C4-2B (cell line): Measurements from ENCODE around the gene CLC.

Experiments used
- H3K27ac ChIP-seq: fragments of 450-650 bp; 2 replicates; pipeline ENCODE4 v1.5.1; 2017
- ZFX ChIP-seq: fragments of 450-650 bp; IDR thresholded peaks from 2 replicates; pipeline ENCODE4 v1.6.1; 2017
- TF ChIP-seq, protein P1 (sequence below): fragments of 450-650 bp; conservative IDR thresholded peaks from 2 replicates; pipeline ENCODE4 v1.5.1; 2017; ENCODE audit warnings: mild to moderate bottlenecking

Gene CLC

DNA sequence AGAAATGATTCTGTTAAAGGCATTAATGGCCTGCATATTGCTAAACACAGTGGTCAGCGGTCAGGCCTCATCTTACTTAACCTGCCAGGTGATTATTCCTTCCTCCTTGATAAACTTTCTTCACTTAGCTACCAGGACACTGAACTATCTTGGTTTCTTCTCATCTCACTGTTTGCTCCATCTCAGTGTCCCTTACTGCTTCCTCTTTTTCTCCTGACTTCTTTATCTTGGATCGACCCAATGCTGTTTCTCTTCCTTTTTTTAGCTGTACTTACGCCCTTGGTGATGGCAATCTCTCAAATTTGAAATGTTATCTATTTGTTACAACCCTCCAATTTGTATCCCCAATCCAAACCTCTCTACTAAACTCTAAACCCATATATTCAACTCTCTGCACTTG lies 7.8 kb upstream of the CLC start:
- no peak for TF ChIP-seq ZFX
- H3K27ac ChIP-seq, result no peak overlapping the region

DNA sequence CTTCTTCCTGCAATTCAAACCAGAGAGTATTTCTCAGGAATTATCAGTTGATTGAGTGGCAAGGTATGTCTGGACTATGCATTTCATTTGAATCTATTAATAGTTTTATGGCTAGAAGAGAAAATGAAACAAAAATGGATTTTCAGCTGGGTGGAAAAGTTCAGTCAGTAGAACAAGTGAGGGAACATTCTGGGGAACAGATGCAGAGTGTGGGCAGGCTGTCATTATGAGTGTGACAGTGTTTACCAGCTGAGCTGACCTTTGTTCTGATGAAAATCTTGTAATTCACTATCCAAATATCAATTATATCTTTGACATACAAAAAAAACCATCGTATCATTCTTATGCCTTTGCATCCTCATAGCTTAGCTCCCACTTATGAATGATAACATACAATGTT lies 2.6 kb upstream of the CLC start:
- no peak overlapping the region for H3K27ac ChIP-seq
- TF ChIP-seq ZFX, result no peak
- TF ChIP-seq, protein P1, sequence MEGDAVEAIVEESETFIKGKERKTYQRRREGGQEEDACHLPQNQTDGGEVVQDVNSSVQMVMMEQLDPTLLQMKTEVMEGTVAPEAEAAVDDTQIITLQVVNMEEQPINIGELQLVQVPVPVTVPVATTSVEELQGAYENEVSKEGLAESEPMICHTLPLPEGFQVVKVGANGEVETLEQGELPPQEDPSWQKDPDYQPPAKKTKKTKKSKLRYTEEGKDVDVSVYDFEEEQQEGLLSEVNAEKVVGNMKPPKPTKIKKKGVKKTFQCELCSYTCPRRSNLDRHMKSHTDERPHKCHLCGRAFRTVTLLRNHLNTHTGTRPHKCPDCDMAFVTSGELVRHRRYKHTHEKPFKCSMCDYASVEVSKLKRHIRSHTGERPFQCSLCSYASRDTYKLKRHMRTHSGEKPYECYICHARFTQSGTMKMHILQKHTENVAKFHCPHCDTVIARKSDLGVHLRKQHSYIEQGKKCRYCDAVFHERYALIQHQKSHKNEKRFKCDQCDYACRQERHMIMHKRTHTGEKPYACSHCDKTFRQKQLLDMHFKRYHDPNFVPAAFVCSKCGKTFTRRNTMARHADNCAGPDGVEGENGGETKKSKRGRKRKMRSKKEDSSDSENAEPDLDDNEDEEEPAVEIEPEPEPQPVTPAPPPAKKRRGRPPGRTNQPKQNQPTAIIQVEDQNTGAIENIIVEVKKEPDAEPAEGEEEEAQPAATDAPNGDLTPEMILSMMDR, result no peak

DNA sequence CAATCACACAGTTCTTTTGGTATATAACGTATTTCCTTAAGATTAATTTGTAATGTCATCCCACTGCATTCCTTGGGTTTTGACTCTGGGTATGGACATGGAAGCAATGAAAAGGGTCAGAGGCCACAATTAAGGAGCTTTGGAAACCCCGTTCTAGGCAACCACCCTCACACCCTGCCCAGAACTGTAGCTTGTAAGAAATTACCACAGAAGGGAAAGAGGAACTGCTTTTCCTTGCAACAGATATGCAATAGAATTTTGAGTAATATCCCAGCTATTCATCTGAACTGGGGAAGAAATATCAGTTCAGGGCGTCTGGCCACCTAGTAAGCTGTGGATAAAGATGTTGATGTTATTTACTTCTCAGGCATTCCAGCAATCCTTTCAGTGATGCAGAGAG lies 985 bp upstream of the CLC start:
- no peak overlapping the region for H3K27ac ChIP-seq

DNA sequence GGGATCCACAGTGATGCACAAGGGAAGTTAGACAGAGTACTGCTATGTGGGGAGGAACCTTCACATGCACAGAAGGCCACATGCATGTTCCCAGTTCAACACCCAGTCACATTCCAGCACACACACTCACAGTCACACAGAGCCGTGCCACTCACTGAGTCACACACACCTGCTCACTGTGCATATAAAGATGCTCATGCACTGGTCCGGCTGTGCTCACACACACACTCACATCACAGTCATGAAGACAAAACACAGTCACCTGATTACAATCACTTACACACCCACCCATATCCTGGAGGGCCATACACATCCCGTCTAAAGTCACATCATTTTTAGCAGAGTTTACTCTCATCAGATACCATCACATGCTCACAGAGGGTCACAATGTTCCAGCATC lies 478 bp downstream of the CLC start:
- TF ChIP-seq ZFX, result no peak
- TF ChIP-seq, protein P1, result no peak

More for the DNA sequence above, 985 bp upstream of the CLC start:
- TF ChIP-seq, protein P1, result no peak
- no peak for TF ChIP-seq ZFX

DNA sequence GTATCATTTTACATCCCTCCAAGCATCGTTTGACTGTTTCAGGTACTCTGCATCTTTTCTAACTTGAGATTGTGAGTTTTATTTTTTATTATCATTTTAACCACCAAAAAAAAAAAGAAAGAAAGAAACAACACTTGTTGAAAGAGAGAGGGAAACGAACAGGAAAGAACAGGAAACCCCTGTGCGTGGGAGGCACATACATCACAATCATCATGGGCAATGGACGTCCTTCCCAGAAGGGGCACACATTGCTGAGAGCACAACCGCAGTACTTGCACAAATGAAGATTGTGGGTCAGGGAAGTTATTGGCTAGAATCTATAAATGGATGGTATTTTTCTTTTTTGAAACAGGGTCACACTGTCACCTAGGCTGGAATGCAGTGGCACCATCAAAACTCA lies 1.7 kb downstream of the CLC start:
- TF ChIP-seq, protein P1, result no peak
- TF ChIP-seq ZFX, result no peak
- H3K27ac ChIP-seq, result no peak overlapping the region

More for the DNA sequence above, 478 bp downstream of the CLC start:
- no peak overlapping the region for H3K27ac ChIP-seq

DNA sequence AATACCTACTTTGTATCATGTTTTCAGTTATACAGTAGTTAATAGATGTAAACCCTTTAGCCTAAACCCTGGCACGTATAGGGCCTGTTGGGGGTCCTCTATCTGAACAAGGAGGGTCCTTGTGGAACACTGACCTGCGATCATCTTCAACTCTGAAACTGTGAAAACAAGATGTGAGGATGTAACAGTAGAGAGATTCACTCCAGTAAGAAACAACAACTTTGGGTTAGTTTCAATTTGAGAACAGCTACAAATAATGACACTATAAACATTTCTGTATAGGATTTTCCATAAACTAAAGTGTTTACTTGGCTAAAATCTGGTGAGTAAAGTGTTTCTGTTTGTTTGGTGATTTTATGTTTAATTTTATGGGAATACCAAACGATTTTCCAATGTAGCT lies 2.1 kb downstream of the CLC start:
- H3K27ac ChIP-seq, result no peak overlapping the region
- TF ChIP-seq ZFX, result no peak
- TF ChIP-seq, protein P1, result no peak

DNA sequence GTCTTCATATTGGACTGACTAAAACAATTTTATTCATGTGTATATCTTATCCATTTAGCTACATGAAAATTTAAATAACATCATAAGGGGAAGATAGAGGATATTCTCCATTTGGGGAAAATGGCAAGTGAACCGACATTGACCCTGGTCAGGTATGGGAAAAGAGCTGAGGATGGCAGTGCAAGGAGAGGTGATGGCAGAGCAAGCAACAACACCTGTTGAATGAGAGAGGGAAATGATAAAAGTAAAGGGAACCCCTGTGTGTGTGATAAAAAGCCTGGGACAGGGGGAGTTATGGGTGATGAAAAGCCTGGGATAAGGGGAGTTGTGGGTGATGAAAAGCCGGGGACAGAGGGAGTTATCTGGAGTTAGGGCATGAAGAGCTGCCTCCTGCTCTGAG lies 4.0 kb downstream of the CLC start:
- no peak overlapping the region for H3K27ac ChIP-seq
- TF ChIP-seq ZFX, result no peak
- TF ChIP-seq, protein P1, result no peak

DNA sequence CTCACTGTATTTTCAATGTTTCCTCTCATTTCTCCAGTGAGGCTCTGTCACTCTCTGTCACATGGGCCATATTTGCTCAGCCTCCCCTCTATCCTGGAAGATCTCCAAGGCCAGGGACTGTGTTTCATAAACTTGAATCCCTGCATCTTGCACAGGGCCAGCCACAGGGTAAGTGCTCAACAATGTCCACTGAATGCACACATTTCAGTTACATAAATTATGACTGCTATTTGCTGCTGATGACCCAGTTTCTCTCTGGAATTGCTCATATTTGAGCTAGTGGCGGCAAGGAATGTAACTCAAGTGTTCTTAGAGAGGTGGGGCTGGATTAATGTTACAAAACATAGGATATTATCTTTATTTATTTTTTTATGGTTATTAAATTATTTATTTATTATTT lies 6.1 kb downstream of the CLC start:
- no peak overlapping the region for H3K27ac ChIP-seq
- TF ChIP-seq, protein P1, result no peak
- no peak for TF ChIP-seq ZFX
